Loucy (cell line): ENCODE results near the gene ZBTB24.
A peak's percentile ranks its signal among the peaks of the same experiment; 100 is the strongest.

Experiments used
- H2AFZ ChIP-seq: fragments of 200-600 bp; sonication (generic); 2 replicates; pipeline ENCODE4 v1.6.0; 2016; ENCODE audit warnings: antibody characterized with exemption, mild to moderate bottlenecking, low read length, moderate library complexity
- H3F3A ChIP-seq: fragments of 200-600 bp; 2 replicates; pipeline ENCODE4 v1.6.0; 2016; ENCODE audit warnings: antibody characterized with exemption, low read depth, mild to moderate bottlenecking
- H3K27me3 ChIP-seq: fragments of 200-600 bp; sonication (generic); 2 replicates; pipeline ENCODE4 v1.6.1; 2014; ENCODE audit warnings: low read length, mild to moderate bottlenecking; ENCODE audit not compliant: insufficient read depth, poor library complexity, severe bottlenecking
- H3K36me3 ChIP-seq: fragments of 200-600 bp; sonication (generic); 2 replicates; pipeline ENCODE4 v1.6.1; 2016; ENCODE audit warnings: low read length; ENCODE audit not compliant: insufficient read depth
- H3K4me1 ChIP-seq: fragments of 200-600 bp; sonication (generic); 2 replicates; pipeline ENCODE4 v1.5.1; 2014; ENCODE audit warnings: low read length, mild to moderate bottlenecking; ENCODE audit not compliant: insufficient read depth, poor library complexity, severe bottlenecking
- H3K4me2 ChIP-seq: fragments of 200-600 bp; sonication (generic); 2 replicates; pipeline ENCODE4 v1.6.0; 2014; ENCODE audit warnings: antibody characterized with exemption, low read length, low read depth, mild to moderate bottlenecking; ENCODE audit not compliant: poor library complexity, severe bottlenecking
- H3K4me3 ChIP-seq: fragments of 200-600 bp; sonication (generic); 2 replicates; pipeline ENCODE4 v1.5.1; 2014; ENCODE audit warnings: low read length, mild to moderate bottlenecking, mixed read lengths; ENCODE audit not compliant: poor library complexity, severe bottlenecking
- H3K79me2 ChIP-seq: fragments of 200-600 bp; sonication (generic); 2 replicates; pipeline ENCODE4 v1.6.1; 2014; ENCODE audit warnings: low read length; ENCODE audit not compliant: insufficient read depth
- H3K9ac ChIP-seq: fragments of 200-600 bp; sonication (generic); 2 replicates; pipeline ENCODE4 v1.6.0; 2014; ENCODE audit warnings: mild to moderate bottlenecking, low read depth, low read length, moderate library complexity; ENCODE audit not compliant: poor library complexity, severe bottlenecking
- H3K9me2 ChIP-seq: fragments of 200-600 bp; sonication (generic); replicated peaks from 2 replicates; pipeline ENCODE4 v1.6.1; 2016; ENCODE audit warnings: low read depth, low read length, mixed read lengths
- H3K9me3 ChIP-seq: fragments of 200-600 bp; sonication (generic); 2 replicates; pipeline ENCODE4 v1.6.1; 2014; ENCODE audit warnings: mild to moderate bottlenecking, antibody characterized with exemption, low read length, low read depth; ENCODE audit not compliant: insufficient read depth
- H4K20me1 ChIP-seq: fragments of 200-600 bp; sonication (generic); 2 replicates; pipeline ENCODE4 v1.6.0; 2014; ENCODE audit warnings: antibody characterized with exemption, low read length, mild to moderate bottlenecking; ENCODE audit not compliant: insufficient read depth, poor library complexity, severe bottlenecking
- EZH2phosphoT487 ChIP-seq: fragments of 200-600 bp; IDR thresholded peaks from 2 replicates; pipeline ENCODE4 v1.6.1; 2018; ENCODE audit warnings: antibody characterized with exemption, mild to moderate bottlenecking, moderate library complexity, borderline replicate concordance
- TF ChIP-seq, protein P1 (sequence below): fragments of 200-600 bp; sonication (generic); conservative IDR thresholded peaks from 2 replicates; pipeline ENCODE4 v1.5.1; 2014; ENCODE audit warnings: mild to moderate bottlenecking, antibody characterized with exemption, low read length

Gene ZBTB24

DNA sequence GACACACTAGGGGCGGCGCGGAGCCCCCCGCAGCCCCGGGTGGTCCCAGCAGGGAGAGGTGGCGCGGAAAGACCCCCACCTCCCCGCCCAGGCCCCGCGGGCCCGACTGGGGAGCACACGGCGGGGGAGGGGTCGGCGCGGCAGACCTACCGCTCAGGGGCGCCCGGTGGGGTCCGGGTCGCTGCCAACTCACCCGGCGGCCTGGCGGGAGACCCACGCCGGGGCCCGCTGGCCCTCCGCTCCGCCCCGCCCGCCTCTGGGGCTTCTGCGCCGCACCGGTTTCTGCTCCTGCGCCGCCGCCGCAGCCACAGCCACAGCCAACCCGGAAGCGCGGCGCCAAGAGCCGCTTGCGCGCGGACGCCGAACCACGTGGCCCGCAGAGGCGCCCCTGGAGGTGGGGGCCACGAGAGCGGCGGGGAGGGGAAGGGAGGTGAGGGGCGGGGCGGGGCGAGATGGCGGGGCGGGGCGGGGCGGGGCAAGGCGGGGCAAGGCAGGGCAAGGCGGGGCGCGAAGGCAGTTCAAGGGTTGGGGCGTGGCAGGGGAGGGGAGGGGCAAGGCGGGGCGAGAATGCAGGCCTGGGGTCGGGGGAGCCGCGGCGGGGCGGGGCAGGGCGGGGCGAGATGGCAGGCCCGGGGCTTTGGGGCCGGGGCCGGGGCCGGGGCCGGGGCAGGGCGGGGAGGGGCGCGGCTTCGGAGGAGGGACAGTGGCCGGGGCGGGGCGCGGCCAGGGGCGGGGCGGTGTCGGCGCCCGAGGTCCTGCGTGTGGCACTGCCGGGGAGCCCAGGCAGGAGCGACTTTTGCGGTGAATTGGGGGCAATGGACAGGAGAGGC, at the start of gene ZBTB24:
Gene ZBTB24, minus strand, starts transcription at position 315 of the 830 bp plus-strand sequence. CDS start 1,193 bp downstream, outside the sequence.
- Histone ChIP-seq H3K36me3 (0 out of 2 replicates have a peak, but pooled peaks cover 4% of the 10 kb centered on the region), H4K20me1 (peaks cover 32% of the 10 kb centered on the region), H3K9ac (peak within 1 kb of the TSS; percentile 95), H3K4me3 (peak within 1 kb of the TSS; percentile 93), H3K9me3 (no peaks in the 10 kb centered on the region), H3K27me3 (no peaks in the 10 kb centered on the region), H3K4me1 (peaks cover 43% of the 10 kb centered on the region), H2AFZ (peak within 1 kb of the TSS; percentile 87), H3K4me2 (peak within 1 kb of the TSS; percentile 88), H3K9me2 (no peaks in the 10 kb centered on the region), H3K79me2 (peaks cover 46% of the 10 kb centered on the region), H3F3A (no peaks in the 10 kb centered on the region)
- TF ChIP-seq EZH2phosphoT487: no peak
- TF ChIP-seq, protein P1, sequence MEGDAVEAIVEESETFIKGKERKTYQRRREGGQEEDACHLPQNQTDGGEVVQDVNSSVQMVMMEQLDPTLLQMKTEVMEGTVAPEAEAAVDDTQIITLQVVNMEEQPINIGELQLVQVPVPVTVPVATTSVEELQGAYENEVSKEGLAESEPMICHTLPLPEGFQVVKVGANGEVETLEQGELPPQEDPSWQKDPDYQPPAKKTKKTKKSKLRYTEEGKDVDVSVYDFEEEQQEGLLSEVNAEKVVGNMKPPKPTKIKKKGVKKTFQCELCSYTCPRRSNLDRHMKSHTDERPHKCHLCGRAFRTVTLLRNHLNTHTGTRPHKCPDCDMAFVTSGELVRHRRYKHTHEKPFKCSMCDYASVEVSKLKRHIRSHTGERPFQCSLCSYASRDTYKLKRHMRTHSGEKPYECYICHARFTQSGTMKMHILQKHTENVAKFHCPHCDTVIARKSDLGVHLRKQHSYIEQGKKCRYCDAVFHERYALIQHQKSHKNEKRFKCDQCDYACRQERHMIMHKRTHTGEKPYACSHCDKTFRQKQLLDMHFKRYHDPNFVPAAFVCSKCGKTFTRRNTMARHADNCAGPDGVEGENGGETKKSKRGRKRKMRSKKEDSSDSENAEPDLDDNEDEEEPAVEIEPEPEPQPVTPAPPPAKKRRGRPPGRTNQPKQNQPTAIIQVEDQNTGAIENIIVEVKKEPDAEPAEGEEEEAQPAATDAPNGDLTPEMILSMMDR: no peak

DNA sequence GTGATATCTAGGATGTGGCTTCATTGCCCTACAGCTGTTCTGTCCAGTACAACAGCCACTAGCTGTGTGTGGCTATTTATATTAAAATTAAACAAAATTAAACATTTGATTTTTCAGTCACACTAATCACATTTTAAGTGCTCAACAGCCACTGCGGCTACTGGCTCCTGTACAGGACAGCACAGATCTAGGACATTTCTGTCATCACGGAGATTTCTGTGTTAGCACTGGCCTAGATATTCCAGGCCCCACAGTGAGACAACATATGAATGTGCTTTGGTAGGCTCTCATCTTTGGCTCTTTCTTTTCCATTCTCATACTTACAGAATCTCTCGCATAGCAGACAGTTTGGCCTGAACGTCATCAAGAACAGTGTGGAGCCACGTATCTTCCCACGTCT, 48.4 kb upstream of the ZBTB24 start:
- Histone ChIP-seq H3K36me3 (no peaks in the 10 kb centered on the region), H3K9me2 (no peaks in the 10 kb centered on the region), H3F3A (no peaks in the 10 kb centered on the region), H3K79me2 (no peaks in the 10 kb centered on the region), H3K4me3 (no peak overlapping the region), H3K4me2 (no peak overlapping the region), H3K9me3 (no peaks in the 10 kb centered on the region), H3K27me3 (no peaks in the 10 kb centered on the region), H2AFZ (no peak overlapping the region), H3K9ac (no peak overlapping the region), H3K4me1 (no peaks in the 10 kb centered on the region), H4K20me1 (no peaks in the 10 kb centered on the region)
- TF ChIP-seq EZH2phosphoT487: no peak
- TF ChIP-seq, protein P1: no peak

DNA sequence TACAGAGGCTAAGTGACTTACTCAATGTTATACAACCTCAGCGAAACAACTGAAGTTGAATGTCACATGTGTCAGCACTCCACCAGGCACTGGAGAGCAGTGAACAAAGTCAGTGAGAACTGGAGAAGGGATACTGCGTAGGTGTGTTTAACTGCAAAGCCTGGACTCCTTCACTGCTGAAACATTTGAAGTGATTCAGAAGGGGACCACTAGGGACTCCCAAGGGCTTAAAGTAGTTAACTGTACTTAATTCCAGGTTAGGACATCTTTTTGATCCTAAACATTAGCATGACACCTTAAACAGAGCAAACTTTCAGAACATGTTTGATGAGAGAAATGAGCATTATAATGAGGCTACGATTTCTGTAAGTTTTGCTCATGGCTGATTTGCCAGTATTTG, 45.0 kb upstream of the ZBTB24 start:
- H4K20me1 ChIP-seq: no peaks in the 10 kb centered on the region
- TF ChIP-seq EZH2phosphoT487: no peak
- TF ChIP-seq, protein P1: peak; percentile 66
- peaks cover 8% of the 10 kb centered on the region; the same call in 1 of the 2 replicates for H3K9me3 ChIP-seq
- H3F3A ChIP-seq: no peaks in the 10 kb centered on the region
- no peaks in the 10 kb centered on the region for H3K27me3 ChIP-seq
- no peak overlapping the region for H3K9ac ChIP-seq
- H3K36me3 ChIP-seq: no peaks in the 10 kb centered on the region
- H3K79me2 ChIP-seq: no peaks in the 10 kb centered on the region
- H3K9me2 ChIP-seq: no peaks in the 10 kb centered on the region
- no peak overlapping the region for H3K4me3 ChIP-seq
- no peaks in the 10 kb centered on the region for H3K4me1 ChIP-seq
- H3K4me2 ChIP-seq: no peak overlapping the region
- H2AFZ ChIP-seq: no peak overlapping the region
